HepG2 (cell line): Measurements from ENCODE around the gene ADI1. TPM values are rescaled to one million over a fixed set of nuclear protein-coding genes. Genes with fewer than 3 reads are reported as not detected.

Source experiments
- DMTF1 ChIP-seq: sonication (generic); formaldehyde crosslinking; IDR thresholded peaks from 2 replicates; pipeline ENCODE4 v1.4.0; 2020; ENCODE audit warnings: mild to moderate bottlenecking, missing genetic modification reagents
- FOXM1 ChIP-seq: sonication (generic); formaldehyde crosslinking; IDR thresholded peaks from 2 replicates; pipeline ENCODE4 v1.5.0; 2020; ENCODE audit warnings: missing genetic modification reagents
- GFI1 ChIP-seq: sonication (generic); formaldehyde crosslinking; IDR thresholded peaks from 2 replicates; pipeline ENCODE4 v1.5.0; 2020; ENCODE audit warnings: missing genetic modification reagents, mild to moderate bottlenecking, borderline replicate concordance
- GLMP ChIP-seq: sonication (generic); formaldehyde crosslinking; IDR thresholded peaks from 2 replicates; pipeline ENCODE4 v1.9.0; 2021; ENCODE audit warnings: missing genetic modification reagents, mild to moderate bottlenecking, borderline replicate concordance
- HMGXB4 ChIP-seq, 2 experiments: sonication (generic) in 1 of 2; formaldehyde crosslinking in 1 of 2; IDR thresholded peaks; 2 replicates each; pipeline versions ENCODE4 v1.4.0 to v1.6.1; 2018 to 2020; ENCODE audit warnings: missing genetic modification reagents in 2 of 2, borderline replicate concordance in 1 of 2, low read depth in 1 of 2, mild to moderate bottlenecking in 1 of 2, missing biosample characterization in 1 of 2
- HNF4G ChIP-seq, 2 experiments: sonication (generic) in 1 of 2; formaldehyde crosslinking in 1 of 2; IDR thresholded peaks; 2 replicates each; pipeline versions ENCODE4 v1.4.0 to v1.6.1; 2011 to 2020; ENCODE audit warnings: borderline replicate concordance in 2 of 2, low read depth in 2 of 2, mild to moderate bottlenecking in 2 of 2, low read length in 1 of 2, missing genetic modification reagents in 1 of 2, moderate library complexity in 1 of 2
- HNRNPUL1 ChIP-seq: fragments of 200-400 bp; formaldehyde crosslinking; IDR thresholded peaks from 2 replicates; pipeline ENCODE4 v1.6.1; 2017; ENCODE audit warnings: low read depth, mild to moderate bottlenecking, low read length, moderate library complexity
- MBNL3 ChIP-seq: fragments of 250-450 bp; sonication (Bioruptor Pico); conservative IDR thresholded peaks from 2 replicates; pipeline ENCODE4 v1.8.0; 2022; ENCODE audit warnings: mild to moderate bottlenecking, inconsistent platforms
- MTF1 ChIP-seq: sonication (generic); formaldehyde crosslinking; IDR thresholded peaks from 2 replicates; pipeline ENCODE4 v1.5.0; 2020; ENCODE audit warnings: missing genetic modification reagents
- NFRKB ChIP-seq: fragments of 450-650 bp; IDR thresholded peaks from 2 replicates; pipeline ENCODE4 v1.6.1; 2017
- RFXANK ChIP-seq: IDR thresholded peaks from 2 replicates; pipeline ENCODE4 v1.6.1; 2016
- SOX6 ChIP-seq, 2 experiments: fragments of 450-650 bp in 1 of 2; sonication (generic) in 1 of 2; formaldehyde crosslinking in 1 of 2; IDR thresholded peaks; 2 replicates each; pipeline versions ENCODE4 v1.4.0 to v1.6.1; 2017 to 2020; ENCODE audit warnings: antibody characterized with exemption in 1 of 2, mild to moderate bottlenecking in 1 of 2, missing genetic modification reagents in 1 of 2
- ZFX ChIP-seq: sonication (generic); formaldehyde crosslinking; IDR thresholded peaks from 2 replicates; pipeline ENCODE4 v1.4.0; 2020; ENCODE audit warnings: mild to moderate bottlenecking, low read depth, missing genetic modification reagents, moderate library complexity
- ZNF160 ChIP-seq: sonication (generic); formaldehyde crosslinking; IDR thresholded peaks from 2 replicates; pipeline ENCODE4 v1.8.0; 2022; ENCODE audit warnings: mild to moderate bottlenecking, inconsistent platforms, missing genetic modification reagents
- ZNF274 ChIP-seq: sonication (generic); formaldehyde crosslinking; IDR thresholded peaks from 2 replicates; pipeline ENCODE4 v1.5.1; 2020; ENCODE audit warnings: mild to moderate bottlenecking, missing genetic modification reagents
- ZNF44 ChIP-seq: sonication (generic); formaldehyde crosslinking; IDR thresholded peaks from 2 replicates; pipeline ENCODE4 v1.5.1; 2020; ENCODE audit warnings: mild to moderate bottlenecking, missing genetic modification reagents
- ZNF562 ChIP-seq: sonication (generic); formaldehyde crosslinking; IDR thresholded peaks from 2 replicates; pipeline ENCODE4 v1.8.0; 2022; ENCODE audit warnings: missing genetic modification reagents, borderline replicate concordance
- ZNF572 ChIP-seq: sonication (generic); formaldehyde crosslinking; IDR thresholded peaks from 2 replicates; pipeline ENCODE4 v1.5.1; 2020; ENCODE audit warnings: mild to moderate bottlenecking, missing genetic modification reagents
- ZNF660 ChIP-seq: sonication (generic); formaldehyde crosslinking; IDR thresholded peaks from 2 replicates; pipeline ENCODE4 v1.5.1; 2020; ENCODE audit warnings: mild to moderate bottlenecking, low read depth, missing genetic modification reagents, borderline replicate concordance
- ZSCAN20 ChIP-seq: sonication (generic); formaldehyde crosslinking; IDR thresholded peaks from 2 replicates; pipeline ENCODE4 v1.4.0; 2020; ENCODE audit warnings: missing genetic modification reagents, mild to moderate bottlenecking, borderline replicate concordance
- ZSCAN25 ChIP-seq: sonication (generic); formaldehyde crosslinking; IDR thresholded peaks from 2 replicates; pipeline ENCODE4 v1.8.0; 2022; ENCODE audit warnings: mild to moderate bottlenecking, missing genetic modification reagents
- polyA plus RNA-seq, 8 experiments: library from polyadenylated mRNA; depleted of rRNA in 3 of 8; stranded (reverse) in 7 of 8; unstranded in 1 of 8; fragments of >200 nt; fragmentation: Illumina TruSeq in 4 of 8; extraction: Trizol in 4 of 8; gene quantifications; 2 replicates each; pipeline versions ENCODE4 v1.2.1 to v1.2.3, GENCODE V29; 2011 to 2016; ENCODE audit warnings: low read depth in 4 of 8, missing spikeins in 1 of 8, mixed read lengths in 1 of 8; ENCODE audit not compliant: insufficient read depth in 1 of 8
- total RNA-seq, 5 experiments: library from RNA; depleted of rRNA; stranded (reverse); fragments of >200 nt; fragmentation: Illumina TruSeq; extraction: Trizol; gene quantifications; 2 replicates each; pipeline ENCODE4 v1.2.3, GENCODE V29; 2016; ENCODE audit warnings: low read depth in 1 of 5

ADI1 gene
- total and polyA plus RNA-seq, 2 of the 13 experiments (the other 11 are each of a cell fraction or from before 2014, with no cell fraction given): 28.7 to 123 TPM

GRCh38 chr2:3519255-3520205, at the start of gene ADI1 (continued):
- TF ChIP-seq GLMP (no peak), SOX6 (IDR thresholded peaks at IDR 0.05) (no peak), SOX6 (CRISPR knock-in tag; IDR thresholded peaks at IDR 0.05) (peak; percentile 6; the same call in 1 of the 2 replicates), HNF4G (IDR thresholded peaks at IDR 0.05; ENCODE audit: borderline replicate concordance, low read depth, low read length) (no peak), HNF4G (CRISPR knock-in tag; IDR thresholded peaks at IDR 0.05; ENCODE audit: borderline replicate concordance, low read depth) (peak; percentile 87), NFRKB (no peak), ZNF160 (CRISPR knock-in tag) (no peak; the same call in none of the 2 replicates), FOXM1 (CRISPR knock-in tag) (peak; percentile 44; the same call in 1 of the 2 replicates), HNRNPUL1 (peak; percentile 45; the same call in 1 of the 2 replicates), ZNF660 (0 out of 2 replicates have a peak, but pooled peaks have one; percentile 64), MTF1 (CRISPR knock-in tag) (no peak; the same call in 1 of the 2 replicates), MBNL3 (CRISPR knock-in tag) (no peak), DMTF1 (CRISPR knock-in tag) (0 out of 2 replicates have a peak, but pooled peaks have one; percentile 21), ZNF44 (CRISPR knock-in tag) (peak; percentile 68; the same call in 1 of the 2 replicates), ZSCAN25 (CRISPR knock-in tag) (0 out of 2 replicates have a peak, but pooled peaks have one; percentile 62), HMGXB4 (CRISPR knock-in tag; IDR thresholded peaks at IDR 0.05; ENCODE audit: borderline replicate concordance in 1 of 2, low read depth in 1 of 2) (peak; percentile 17 to 70; a peak in 2 of 4 replicates), GFI1 (peak; percentile 72; the same call in 1 of the 2 replicates), ZNF274 (CRISPR knock-in tag) (peak; percentile 93), ZNF572 (CRISPR knock-in tag) (no peak; the same call in 1 of the 2 replicates), ZFX (peak; percentile 98), ZSCAN20 (CRISPR knock-in tag) (peak; percentile 62; the same call in 1 of the 2 replicates), RFXANK (CRISPR knock-in tag) (peak; percentile 90), ZNF562 (no peak)
